Mucosa of gallbladder (tissue), 1 donor: ENCODE results near the gene UXS1. TPM values are rescaled to one million over a fixed set of nuclear protein-coding genes. Genes with fewer than 3 reads are reported as not detected.

Experiments used
- DNase-seq: peaks from one replicate; pipeline ENCODE4 v3.0.0-alpha.2; 2020; ENCODE audit warnings: low spot score
- total RNA-seq: library from RNA; stranded (reverse); gene quantifications from one replicate; pipeline ENCODE4 v1.2.1, GENCODE V29; 2021
- donor health status: DM: no; HTN: no; CAD: no.

Gene UXS1
- total RNA-seq, 1 donor from 2014 or later, result 45.8 TPM

DNA sequence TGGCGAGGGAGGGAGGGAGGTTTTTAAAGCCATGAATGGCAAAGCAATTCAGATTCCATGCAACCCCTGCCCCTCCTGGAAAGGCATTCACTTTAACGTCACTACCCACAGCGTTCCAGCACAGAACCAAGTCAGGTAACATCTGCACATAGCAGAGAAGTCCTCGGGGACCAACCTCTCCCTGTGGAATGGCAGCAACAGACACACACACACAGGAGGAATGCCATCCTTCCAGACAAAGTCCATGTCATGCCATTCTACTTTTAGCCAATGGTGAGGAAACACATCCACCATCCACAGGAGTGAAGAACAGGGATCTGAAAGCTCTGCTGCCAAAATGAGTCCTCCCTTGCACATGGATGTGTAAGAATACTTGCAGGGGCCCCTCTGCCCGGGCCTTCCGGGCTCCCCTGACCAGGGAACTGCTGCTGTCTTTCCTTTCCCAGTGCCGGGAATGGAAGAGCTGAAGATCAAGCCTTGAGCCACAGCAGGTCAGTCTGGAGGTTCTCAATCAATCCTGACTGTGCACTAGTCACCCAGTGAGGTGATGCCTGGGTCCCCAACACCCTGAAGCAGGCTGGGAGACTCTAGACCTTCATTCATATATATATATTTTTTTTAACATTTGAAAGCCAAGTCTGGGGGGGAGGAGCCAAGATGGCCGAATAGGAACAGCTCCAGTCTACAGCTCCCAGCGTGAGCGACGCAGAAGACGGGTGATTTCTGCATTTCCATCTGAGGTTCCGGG is 63.7 kb downstream of the UXS1 start:
- DNase-seq, result no peak

DNA sequence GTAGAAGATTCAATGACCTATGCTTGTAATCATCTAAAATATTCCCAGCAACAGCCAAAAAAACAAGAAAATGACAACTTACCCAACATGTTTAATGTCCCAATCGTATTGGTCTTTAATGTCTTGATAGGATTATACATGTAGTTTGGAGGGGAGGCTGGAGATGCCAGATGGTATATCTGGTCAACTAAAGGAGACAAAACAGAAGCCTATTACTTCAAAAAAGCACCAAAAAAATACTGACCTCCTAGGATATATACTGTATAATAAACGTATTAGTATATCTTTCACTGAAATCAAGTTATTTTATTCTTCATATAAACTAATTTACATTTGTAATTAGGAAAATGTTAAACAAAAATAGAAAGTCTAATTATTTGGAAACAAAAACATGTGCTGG is 64.5 kb downstream of the UXS1 start:
- DNase-seq, result no peak

DNA sequence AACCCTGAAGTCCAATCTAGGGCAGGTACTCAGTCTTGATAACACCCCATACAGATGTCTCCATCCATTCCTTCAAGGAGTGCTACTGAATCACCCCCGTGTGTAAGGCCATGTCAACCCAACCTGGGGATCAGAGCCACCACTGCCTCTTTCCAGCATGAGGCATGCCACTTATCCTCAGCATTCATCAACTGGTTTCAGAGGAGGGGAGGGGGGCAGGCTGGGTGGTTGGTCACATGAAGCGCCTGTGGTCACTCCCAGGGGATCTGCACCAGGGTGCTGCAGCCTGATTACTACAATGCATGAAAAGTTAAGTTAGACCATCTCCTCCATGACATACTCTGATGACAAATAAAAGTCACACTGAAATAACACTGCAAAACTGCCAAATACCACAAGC is 65.0 kb downstream of the UXS1 start:
- DNase-seq, result no peak

DNA sequence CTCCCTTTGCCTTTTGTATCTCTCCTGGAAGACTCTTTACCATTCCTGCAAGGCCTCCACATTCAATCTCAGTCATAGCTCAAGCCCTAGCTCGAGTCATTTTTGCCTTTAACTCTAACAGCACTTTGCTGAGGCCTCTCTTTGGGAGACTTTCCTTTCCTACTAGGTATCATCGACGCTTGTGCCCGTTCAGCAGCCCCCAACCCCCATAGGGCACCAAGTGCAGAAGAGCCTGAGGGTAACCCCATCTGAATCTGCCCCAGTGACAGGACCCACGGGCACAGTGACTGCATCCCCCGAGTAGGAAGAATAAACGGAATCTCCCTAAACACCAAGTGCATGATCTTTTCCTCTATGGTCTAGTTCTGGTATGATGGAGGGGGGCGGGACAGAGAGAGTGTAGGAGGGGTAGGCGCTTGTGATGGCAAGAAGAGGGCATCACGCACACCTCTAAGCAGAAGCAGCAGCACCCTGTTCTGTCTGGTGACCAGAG is 66.3 kb downstream of the UXS1 start:
- no peak for DNase-seq

DNA sequence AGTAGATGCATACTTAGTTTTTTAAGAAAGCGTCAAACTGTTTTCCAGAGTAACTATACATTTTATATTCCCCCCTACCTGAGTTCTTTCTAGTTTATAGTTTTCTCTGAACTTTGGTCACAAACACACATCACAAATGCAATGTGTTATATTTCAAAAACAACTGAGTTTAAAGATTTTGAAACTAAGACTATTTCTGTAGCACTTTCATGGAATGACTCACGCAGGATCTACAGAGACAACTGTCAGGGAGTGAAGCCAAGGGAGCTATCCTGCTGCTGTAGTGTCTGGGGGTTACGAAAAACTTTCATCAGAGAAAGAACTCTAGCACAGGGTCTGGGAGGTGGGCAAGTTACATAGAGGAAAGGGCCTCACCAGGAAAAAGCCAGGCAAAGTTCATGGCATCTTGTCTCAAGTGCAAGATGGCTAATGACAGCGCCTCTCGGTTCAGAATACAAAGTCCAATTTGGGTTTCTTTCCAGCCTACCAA is 66.8 kb downstream of the UXS1 start:
- DNase-seq, result no peak

DNA sequence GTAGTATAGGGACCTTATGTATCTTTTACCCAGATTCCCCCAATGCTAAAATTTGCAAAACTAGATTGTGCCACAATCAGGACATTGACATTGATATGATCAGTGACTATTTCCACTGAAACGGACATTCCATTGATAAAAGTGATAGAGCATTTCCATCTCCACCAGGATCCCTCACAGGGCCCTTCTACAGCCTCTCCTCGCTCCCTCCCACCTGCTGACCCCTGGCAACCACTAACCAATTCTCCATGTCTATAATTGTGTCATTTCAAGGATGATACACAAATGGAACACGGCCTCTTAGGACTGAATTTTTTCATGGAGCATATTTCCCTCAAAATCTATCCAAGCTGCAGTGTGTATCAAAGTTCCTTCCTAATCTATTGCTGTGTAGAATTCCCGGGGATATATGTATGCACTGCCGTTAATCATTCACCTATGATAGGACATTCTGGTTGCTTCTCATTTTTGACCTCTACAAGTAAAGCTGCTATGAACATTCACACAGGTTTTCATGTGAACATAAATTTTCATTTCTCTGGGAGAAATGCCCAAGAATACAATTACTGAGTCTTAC is 67.3 kb downstream of the UXS1 start:
- DNase-seq, result no peak

DNA sequence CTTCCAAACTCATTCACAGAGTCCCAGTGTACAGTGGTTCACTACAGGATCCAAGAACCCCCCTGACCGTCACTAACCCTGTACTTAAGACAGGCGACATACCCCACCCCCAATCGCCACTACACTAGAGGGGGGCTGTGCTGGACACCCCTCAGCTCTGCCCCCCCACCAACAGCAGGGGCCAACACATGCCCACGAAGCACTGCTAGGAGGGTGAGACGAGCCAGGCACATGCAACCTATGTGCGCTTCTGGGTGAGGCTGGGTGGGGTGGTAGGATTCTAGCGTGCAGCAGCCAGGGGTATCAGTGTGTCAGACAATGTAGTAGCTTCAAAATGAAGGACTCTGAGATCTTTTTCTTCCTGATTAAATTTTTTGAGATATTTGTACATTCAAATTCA is 67.8 kb downstream of the UXS1 start:
- DNase-seq, result no peak

DNA sequence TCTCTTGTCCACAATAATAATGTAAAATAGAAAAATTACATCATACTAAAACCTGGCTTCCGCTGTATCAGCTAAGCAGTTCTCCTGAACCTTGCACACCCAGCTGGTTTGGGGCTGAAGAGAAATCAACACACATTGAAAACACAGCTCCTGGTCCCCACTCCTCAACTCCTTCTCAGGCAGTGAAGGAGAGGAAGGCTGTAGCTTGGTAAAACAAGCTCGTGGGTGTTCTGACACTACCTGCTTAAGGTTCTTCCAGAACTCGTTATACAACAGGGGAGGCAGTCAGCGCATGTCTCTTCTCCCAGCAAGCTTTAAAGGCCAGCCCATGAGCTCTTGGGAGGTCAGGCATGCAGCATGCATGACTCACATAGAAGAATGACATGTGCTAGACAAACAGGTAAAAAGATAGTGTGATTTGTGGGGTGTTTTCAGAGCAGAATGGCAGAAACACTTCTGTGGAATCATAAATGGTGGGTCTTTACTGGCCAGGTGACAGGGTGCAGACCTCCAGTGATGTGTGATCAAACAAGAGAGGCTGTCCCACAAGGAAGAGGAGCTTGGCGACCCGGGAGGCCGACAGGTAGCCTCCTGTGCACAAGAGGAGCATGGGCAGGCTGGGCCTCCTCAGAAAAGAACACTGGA is 69.1 kb downstream of the UXS1 start:
- peak; percentile 51 for DNase-seq

DNA sequence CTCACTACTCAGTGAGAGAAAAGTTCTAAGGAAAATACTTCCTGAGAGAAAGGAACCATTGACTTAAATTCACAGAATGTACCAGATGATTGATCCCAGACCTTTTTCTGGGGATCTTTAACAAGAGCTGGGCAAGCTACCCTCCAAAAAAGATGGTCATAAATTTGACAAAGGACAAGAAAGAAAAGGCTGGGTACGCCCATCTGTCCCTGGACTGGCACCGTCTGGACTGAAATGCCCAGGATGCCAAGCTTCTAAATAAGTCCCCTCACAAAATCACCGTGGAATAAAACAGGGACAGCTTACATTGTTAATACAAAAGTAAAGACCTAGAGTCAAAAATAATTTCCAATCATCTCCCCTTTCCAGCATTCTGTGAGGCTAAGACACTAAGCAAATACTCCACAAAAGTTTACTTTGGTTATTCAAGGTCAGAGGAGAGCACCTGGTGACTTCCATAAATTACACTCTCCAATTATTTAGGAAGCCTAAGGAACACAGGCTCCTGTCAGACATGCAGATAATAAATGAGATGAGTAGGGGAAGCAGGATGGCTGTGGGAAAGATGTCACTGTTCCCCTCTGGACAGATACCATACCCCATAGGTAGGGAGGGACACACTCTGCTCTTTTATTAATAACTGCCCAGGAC is 69.9 kb downstream of the UXS1 start:
- DNase-seq, result no peak

DNA sequence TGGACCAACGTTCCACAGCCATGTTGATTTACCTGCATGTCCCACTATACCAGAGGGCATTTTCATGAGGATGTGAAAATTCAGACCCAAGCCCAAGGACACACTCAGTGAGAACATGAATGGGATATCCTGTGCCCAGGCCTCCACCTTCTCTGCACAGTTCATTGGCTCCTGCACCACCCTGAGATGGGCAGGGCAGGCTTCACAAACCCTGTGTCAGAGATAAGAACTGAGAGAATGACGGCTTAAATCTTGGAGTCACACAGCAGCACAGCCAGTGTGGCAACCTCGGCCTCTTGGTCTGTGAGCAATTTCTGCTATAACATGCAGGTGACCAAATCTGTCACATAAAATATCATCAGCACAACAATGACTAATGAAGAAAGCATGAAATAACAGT is 71.9 kb downstream of the UXS1 start:
- no peak for DNase-seq

DNA sequence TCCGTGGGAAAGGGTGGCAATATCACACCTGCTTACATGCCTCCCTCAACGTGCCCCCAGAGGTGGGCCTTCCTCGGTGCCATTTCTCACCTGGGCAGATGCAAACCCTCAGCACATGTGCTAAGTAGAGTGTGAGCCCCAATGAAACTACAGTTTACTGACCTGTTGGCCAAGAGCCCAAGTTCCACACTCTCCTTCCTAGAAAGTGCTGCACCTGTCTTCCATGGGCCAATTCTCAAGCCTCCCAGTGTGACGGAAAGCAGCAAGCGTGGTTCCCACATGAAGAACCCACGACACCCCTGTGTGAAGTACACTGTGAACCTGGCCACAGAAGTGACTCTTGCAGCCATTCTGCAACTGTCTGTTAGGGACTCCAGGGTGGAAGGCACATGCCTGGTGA is 73.7 kb downstream of the UXS1 start:
- no peak for DNase-seq

DNA sequence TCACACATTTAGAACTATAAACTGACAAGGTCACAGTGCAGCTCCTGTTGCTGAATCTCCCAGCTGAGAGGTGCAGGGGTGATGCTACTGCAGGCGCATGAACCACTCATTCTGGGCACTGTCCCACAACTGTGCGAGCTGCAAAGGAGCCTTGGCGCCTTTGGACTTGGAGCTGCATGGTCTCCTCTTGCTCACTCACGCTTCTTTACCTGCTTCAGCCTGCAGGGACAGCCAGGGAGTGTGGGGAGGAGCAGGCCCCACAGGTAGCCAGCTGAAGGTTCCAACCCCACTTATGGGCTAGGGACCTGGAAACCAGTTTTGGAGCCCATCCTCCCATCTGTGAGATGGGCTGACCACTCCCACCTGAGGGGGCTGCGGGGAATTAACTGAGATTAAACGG is 75.0 kb downstream of the UXS1 start:
- DNase-seq, result no peak

DNA sequence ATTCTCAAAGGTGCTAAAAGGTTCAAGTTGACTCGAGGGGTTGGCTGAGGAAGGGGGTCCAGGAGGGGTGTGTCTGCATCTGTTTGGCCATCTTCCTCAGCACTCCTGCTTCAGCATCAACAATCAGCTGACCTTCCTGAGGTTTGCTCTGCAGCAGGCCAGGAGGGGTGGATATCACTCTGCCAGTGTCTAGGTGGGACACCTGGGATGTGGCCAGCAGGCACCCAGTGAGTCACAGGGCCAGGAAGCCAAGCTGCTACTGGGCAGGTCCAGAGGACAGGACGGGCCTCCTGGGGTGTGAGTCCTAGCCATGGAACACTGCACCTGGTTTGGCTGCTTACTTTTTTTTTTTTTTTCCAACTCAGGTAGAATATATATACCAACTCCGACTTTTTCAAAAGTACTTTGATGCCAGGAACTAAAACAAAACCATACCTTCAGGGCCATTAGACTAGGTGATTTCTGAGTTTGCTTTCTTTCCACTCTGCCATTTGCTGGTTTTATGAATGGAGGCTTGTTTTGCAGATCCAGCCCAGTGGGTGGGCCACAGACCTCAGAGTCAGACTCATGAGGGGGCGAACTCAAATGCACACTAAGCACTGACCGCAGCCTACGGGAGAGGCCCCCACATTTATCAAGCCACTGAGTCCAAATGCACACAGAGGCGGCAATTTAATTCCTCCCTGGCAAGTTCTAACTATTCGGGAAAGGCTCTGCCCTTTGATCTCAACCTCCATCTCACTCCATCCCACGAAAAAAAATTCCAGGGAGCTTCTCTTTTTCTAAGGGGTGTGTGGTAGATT is 76.0 kb downstream of the UXS1 start:
- DNase-seq, result peak; percentile 70

DNA sequence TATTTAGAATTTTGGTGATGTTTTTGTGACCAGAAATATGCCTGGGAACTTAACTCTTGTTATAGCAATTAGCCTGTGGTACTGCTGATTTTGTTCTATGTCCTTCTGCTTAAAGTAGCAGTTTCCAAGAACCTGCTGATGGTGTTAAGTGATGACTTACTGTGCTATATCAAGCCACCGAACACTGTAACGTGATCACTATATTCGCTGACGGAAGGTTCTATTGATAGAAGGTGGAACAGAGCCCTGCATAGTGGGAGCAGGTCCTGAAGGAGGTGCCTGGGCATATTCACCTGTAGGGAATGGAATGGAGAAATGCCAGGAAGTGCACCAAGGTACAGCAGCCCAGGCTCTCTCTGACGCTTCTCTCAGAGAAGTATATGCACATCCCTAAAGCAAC is 76.8 kb downstream of the UXS1 start:
- no peak for DNase-seq

DNA sequence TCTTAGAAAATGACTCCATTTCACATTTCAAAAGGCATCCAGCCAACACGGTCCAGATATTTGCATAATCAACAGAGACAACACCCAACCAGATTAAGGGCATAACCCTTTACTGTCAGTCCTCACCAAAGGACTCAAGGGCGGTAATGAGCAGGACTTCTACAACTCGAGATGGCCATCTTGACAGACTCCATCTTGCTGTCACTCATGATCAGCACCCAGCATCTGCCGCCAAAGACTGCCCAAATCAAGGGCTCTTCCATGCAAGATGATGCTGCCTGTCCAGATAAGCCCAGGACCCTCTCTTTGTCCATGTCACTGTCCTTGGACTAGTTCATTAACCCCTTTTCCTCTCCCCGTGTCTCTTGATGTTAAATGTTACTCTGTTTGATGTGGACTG is 77.9 kb downstream of the UXS1 start:
- no peak for DNase-seq

DNA sequence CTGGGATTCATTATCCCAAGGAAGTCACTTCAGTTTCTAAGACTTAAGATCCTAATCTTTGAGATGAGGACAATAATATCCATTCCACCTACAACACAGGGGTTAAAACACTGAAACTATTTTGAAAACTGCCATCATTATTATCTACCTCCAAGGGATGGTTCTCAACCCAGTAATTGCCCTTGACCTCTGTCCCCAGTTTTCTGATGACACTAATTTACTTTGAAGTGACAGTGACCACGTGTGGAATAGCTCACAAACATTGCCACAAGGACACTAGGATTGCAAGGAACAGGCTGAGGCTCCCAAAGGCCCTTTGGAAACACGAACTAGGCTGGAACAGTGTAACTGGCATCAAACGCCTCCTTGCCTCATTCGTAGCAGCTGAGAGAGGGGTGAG is 78.4 kb downstream of the UXS1 start:
- no peak for DNase-seq

DNA sequence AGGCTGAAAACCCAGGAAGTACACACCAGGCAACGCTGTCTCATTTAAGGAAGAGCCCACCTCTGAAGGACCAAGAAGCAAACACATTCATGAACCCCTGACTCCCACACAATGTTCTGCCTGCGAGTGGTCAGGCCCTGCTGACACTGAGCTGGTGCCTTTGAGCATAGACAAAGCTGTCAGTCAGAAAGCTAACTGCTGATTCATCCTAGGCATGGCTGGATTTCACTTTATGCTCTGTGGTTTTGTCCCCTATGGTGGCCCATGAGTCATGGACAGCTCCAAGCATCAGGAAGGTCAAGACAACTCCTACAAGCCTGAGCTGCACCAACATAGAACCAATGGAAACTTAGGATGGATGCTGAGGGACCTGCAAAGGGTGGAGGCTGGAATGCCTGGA is 78.9 kb downstream of the UXS1 start:
- DNase-seq, result no peak

DNA sequence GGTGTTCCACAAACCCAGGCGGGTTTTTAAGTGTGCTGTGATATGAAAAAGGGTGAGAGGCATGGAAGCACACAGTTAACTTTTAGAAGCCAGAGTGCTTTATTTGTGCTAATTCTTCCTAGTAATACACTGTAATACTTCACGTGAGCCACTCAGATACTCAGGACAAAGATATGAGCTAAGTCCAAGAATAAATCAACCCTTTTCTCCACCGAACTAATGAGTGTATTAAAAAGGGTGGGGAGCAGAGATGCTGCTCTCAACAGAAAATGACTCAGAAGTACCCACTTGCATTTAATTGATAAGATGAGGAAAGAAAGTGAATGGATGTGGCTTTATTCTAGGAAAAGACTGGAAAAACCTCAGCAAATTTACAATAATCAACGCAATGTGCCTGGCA is 79.9 kb downstream of the UXS1 start:
- DNase-seq, result no peak

DNA sequence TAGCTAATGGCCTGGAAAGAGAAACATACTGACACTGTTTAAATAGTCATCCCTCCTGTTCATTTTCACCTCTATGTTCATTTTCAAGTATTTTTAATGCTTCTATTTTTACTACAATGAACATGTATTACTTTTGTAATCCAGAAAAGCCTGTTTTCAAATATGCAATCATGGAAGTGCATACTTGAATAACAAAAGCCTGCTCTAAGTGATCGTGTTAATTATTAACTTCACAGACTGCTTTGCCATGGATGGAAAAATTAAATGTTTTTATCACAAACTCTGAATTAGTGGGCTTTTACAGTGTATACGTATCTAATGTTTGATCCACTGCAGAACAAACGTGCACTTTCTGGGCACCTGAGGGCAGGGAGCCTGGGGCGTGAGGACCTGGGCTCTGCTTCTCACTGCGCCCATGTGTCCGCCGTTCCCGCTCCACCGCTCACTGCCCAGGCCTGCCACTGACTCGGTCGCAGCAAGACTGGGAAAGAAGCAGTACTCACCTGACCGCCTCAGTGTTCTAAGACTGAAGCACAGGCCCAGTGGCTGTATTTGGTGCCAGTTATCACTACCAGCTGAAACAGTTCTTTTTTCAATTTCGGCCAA is 80.6 kb downstream of the UXS1 start:
- no peak for DNase-seq

DNA sequence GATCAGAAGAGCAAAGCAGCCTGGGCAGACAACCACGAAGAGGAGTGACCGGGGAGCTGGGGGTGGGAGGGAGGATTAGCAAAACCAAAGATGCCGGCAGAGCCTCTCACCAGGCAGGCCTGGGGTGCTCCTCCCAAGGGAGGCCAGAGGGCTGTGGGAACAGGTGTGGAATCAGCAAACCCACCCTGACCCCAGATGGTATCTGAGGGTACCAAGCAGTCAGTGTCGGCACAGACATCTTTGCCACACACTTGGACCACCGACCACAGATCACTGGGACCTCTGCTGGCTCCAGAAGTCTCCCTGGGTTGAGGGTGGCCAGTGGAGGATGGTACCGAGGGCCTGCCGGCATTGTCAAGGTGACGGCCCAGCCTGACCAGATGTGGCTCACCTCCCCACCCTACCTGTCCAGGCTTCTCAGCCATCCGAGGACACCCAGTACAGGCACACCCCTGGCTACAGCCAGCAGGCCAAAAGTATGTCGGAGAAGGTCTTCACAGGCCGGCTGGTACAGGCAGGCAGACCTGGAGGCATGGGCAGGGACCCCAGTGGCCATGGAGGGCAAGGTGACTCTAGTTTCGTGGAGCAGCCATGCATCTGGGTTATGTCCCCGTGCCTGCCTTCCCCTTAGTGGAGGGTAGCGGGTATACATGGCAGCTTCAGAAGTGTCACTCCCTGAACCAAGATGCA is 82.1 kb downstream of the UXS1 start:
- no peak for DNase-seq
